Measurements from ENCODE around the gene FAM221B. TPM values are rescaled to one million over a fixed set of nuclear protein-coding genes. Genes with fewer than 3 reads are reported as not detected.

FAM221B gene
- polyA plus RNA-seq, 2 donors: not detected

- Histone ChIP-seq H3K4me1 (ENCODE audit: control insufficient read depth in 2 of 2, insufficient read depth in 2 of 2, low read length in 1 of 2) (no peaks in the 10 kb centered on the region), H3K4me3 (ENCODE audit: low read depth in 1 of 2, low read length in 2 of 2) (no peak overlapping the region), H3K36me3 (ENCODE audit: control insufficient read depth in 2 of 2, insufficient read depth in 2 of 2, low read length in 1 of 2) (no peaks in the 10 kb centered on the region), H3K9me3 (ENCODE audit: control insufficient read depth in 2 of 2, insufficient read depth in 1 of 2, low read depth in 1 of 2, low read length in 1 of 2) (no peaks in the 10 kb centered on the region), H3K27me3 (ENCODE audit: control insufficient read depth in 1 of 2, insufficient read depth in 2 of 2, low read length in 2 of 2) (no peaks in the 10 kb centered on the region), H3K27ac (ENCODE audit: low read depth in 2 of 2, low read length in 1 of 2) (no peak overlapping the region)
- WGBS, 2 donors: 88 to 92% methylated on average over 3 of the region's 3 CpGs
Observed at GRCh38 chr9:35778496-35778895, 50.0 kb downstream of the FAM221B start.

GRCh38 chr9:35776018-35776417 is 52.5 kb downstream of the FAM221B start:
- WGBS, 2 donors: 77 to 85% methylated on average over 4 of the region's 4 CpGs
- Histone ChIP-seq H3K27ac (ENCODE audit: low read depth in 2 of 2, low read length in 1 of 2) (no peak overlapping the region), H3K36me3 (ENCODE audit: control insufficient read depth in 2 of 2, insufficient read depth in 2 of 2, low read length in 1 of 2) (no peaks in the 10 kb centered on the region), H3K9me3 (ENCODE audit: control insufficient read depth in 2 of 2, insufficient read depth in 1 of 2, low read depth in 1 of 2, low read length in 1 of 2) (no peaks in the 10 kb centered on the region), H3K27me3 (ENCODE audit: control insufficient read depth in 1 of 2, insufficient read depth in 2 of 2, low read length in 2 of 2) (no peaks in the 10 kb centered on the region), H3K4me1 (ENCODE audit: control insufficient read depth in 2 of 2, insufficient read depth in 2 of 2, low read length in 1 of 2) (no peaks in the 10 kb centered on the region), H3K4me3 (ENCODE audit: low read depth in 1 of 2, low read length in 2 of 2) (no peak overlapping the region)

DNA sequence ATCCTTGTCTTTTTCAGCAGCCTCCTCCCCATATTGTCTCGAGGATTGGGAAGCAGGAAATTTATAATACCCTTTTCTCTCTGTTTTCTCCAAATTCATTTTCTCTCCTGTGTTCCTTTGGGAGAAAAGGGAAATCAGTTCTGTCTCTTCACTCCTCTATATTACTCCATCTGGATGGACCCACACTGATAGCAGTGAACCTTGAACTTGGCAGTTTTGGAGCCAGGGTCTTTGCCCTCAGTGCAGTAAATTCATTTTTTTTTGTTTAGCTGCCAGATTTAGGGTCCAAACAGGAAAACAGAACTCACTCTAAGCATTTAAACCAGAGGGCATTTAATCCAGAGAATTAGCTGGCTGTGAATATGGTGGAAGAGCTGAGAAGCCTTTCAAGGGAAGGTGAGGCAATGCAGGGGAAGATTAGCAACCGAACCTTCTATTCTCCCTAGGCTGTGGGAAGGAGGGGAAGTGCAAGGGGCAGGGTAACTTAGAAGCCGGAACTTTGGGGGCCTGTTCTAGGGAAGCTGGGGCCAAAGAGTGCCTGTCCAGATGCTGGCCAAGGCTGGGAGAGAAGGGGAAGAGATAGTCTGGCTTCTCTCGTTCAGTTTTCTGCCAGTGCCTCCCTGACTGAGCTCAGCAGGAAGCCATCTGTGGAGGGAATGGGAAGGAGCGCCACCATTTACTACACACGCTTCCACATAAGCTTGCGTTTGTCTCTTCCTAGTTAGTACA is 53.5 kb downstream of the FAM221B start:
- Histone ChIP-seq H3K27me3 (ENCODE audit: control insufficient read depth in 1 of 2, insufficient read depth in 2 of 2, low read length in 2 of 2) (no peaks in the 10 kb centered on the region), H3K36me3 (ENCODE audit: control insufficient read depth in 2 of 2, insufficient read depth in 2 of 2, low read length in 1 of 2) (no peaks in the 10 kb centered on the region), H3K4me1 (ENCODE audit: control insufficient read depth in 2 of 2, insufficient read depth in 2 of 2, low read length in 1 of 2) (no peaks in the 10 kb centered on the region), H3K9me3 (ENCODE audit: control insufficient read depth in 2 of 2, insufficient read depth in 1 of 2, low read depth in 1 of 2, low read length in 1 of 2) (no peaks in the 10 kb centered on the region), H3K4me3 (ENCODE audit: low read depth in 1 of 2, low read length in 2 of 2) (no peak overlapping the region), H3K27ac (ENCODE audit: low read depth in 2 of 2, low read length in 1 of 2) (no peak overlapping the region)
- WGBS, 2 donors: 74 to 76% methylated on average over 7 of the region's 7 CpGs

DNA sequence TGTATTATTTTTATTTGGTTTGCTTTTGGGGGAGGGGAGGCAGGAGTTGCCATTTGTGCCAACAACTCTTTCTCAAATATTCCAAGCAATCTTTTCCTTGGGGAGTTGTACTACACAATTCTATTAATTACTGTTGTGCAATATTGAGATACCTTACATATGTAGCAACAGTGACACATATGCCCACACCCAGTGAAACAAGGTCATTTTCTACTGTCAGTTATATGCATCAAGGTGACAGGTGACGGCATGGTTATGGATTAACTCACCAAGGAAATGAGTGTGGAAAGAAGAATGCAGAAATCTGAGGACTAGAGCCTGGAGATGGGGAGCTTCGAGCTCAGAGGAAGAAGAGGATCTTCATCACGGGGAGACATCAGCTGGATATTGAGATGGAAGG is 56.6 kb downstream of the FAM221B start:
- Histone ChIP-seq H3K36me3 (ENCODE audit: control insufficient read depth in 2 of 2, insufficient read depth in 2 of 2, low read length in 1 of 2) (no peaks in the 10 kb centered on the region), H3K27ac (ENCODE audit: low read depth in 2 of 2, low read length in 1 of 2) (no peak overlapping the region), H3K27me3 (ENCODE audit: control insufficient read depth in 1 of 2, insufficient read depth in 2 of 2, low read length in 2 of 2) (no peaks in the 10 kb centered on the region), H3K9me3 (ENCODE audit: control insufficient read depth in 2 of 2, insufficient read depth in 1 of 2, low read depth in 1 of 2, low read length in 1 of 2) (no peaks in the 10 kb centered on the region), H3K4me3 (ENCODE audit: low read depth in 1 of 2, low read length in 2 of 2) (no peak overlapping the region), H3K4me1 (ENCODE audit: control insufficient read depth in 2 of 2, insufficient read depth in 2 of 2, low read length in 1 of 2) (no peaks in the 10 kb centered on the region)
- WGBS, 2 donors: 60 to 78% methylated on average over 3 of the region's 3 CpGs

DNA sequence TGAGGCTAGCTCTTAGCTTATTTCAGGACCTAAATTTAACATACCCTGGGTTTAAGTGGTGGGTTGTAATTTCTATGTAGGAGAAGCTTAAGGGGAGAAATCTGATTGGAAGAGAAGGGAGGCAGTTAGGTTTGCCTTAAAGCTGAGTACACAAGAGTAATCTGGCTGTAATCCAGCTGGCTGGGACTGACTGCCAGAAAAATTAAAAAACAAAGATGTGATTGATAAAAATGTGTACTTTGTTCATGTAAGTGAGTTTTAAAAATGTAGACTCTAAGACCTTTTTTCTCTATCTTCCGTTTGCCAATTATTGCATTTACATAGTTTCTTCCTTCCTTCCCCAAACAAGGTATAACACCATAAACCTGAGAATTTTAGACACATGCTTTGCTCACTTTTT is 57.0 kb downstream of the FAM221B start:
- H3K9me3 ChIP-seq (ENCODE audit: control insufficient read depth in 2 of 2, insufficient read depth in 1 of 2, low read depth in 1 of 2, low read length in 1 of 2): no peaks in the 10 kb centered on the region
- H3K27me3 ChIP-seq (ENCODE audit: control insufficient read depth in 1 of 2, insufficient read depth in 2 of 2, low read length in 2 of 2): no peaks in the 10 kb centered on the region
- no peak overlapping the region for H3K27ac ChIP-seq (ENCODE audit: low read depth in 2 of 2, low read length in 1 of 2)
- no peak overlapping the region for H3K4me3 ChIP-seq (ENCODE audit: low read depth in 1 of 2, low read length in 2 of 2)
- no peaks in the 10 kb centered on the region for H3K36me3 ChIP-seq (ENCODE audit: control insufficient read depth in 2 of 2, insufficient read depth in 2 of 2, low read length in 1 of 2)
- WGBS, 2 donors: 23 to 30% methylated on average over 1 of the region's 1 CpG
- H3K4me1 ChIP-seq (ENCODE audit: control insufficient read depth in 2 of 2, insufficient read depth in 2 of 2, low read length in 1 of 2): no peaks in the 10 kb centered on the region

DNA sequence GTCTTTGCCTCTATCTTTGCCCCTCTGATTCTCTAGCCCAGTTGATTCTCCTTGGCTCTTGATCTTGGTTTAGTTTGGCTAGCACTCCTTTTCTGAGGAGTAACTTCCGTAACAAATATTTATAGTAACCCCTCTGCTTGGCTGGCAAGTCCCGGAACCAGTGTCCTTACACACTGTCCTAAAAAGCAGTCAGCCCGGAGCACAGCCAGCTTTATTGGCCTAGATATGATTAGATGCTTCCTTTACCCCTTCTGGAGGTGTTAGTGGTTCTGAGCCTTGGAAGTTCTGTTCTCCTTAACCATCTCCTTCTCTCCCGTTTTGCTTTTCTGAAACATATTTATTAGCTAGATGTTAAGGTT is 57.5 kb downstream of the FAM221B start:
- Histone ChIP-seq H3K4me3 (ENCODE audit: low read depth in 1 of 2, low read length in 2 of 2) (no peak overlapping the region), H3K36me3 (ENCODE audit: control insufficient read depth in 2 of 2, insufficient read depth in 2 of 2, low read length in 1 of 2) (no peaks in the 10 kb centered on the region), H3K27me3 (ENCODE audit: control insufficient read depth in 1 of 2, insufficient read depth in 2 of 2, low read length in 2 of 2) (no peaks in the 10 kb centered on the region), H3K27ac (ENCODE audit: low read depth in 2 of 2, low read length in 1 of 2) (no peak overlapping the region), H3K4me1 (ENCODE audit: control insufficient read depth in 2 of 2, insufficient read depth in 2 of 2, low read length in 1 of 2) (no peaks in the 10 kb centered on the region), H3K9me3 (ENCODE audit: control insufficient read depth in 2 of 2, insufficient read depth in 1 of 2, low read depth in 1 of 2, low read length in 1 of 2) (no peaks in the 10 kb centered on the region)
- WGBS, 2 donors: 24 to 36% methylated on average over 4 of the region's 4 CpGs

DNA sequence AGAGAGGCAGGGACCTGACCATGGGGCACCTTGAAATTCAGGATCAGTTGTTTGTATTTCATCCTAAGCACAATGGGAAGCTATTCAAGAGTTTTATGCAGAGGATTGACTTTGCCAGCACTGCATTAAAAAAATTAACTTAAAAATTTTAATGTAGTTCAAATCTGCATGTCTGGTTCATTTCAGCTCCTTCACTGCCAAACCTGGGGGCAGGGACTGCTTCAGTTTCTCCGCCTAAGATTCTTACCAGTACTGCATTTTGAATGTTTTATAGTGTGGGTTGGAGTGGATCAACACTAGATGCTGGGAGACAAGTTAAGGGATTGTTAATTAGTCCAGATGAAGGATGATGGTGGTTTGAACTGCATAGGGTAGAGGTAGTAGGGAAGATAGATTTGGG is 58.8 kb downstream of the FAM221B start:
- Histone ChIP-seq H3K4me3 (ENCODE audit: low read depth in 1 of 2, low read length in 2 of 2) (no peak overlapping the region), H3K36me3 (ENCODE audit: control insufficient read depth in 2 of 2, insufficient read depth in 2 of 2, low read length in 1 of 2) (no peaks in the 10 kb centered on the region), H3K27ac (ENCODE audit: low read depth in 2 of 2, low read length in 1 of 2) (no peak overlapping the region), H3K27me3 (ENCODE audit: control insufficient read depth in 1 of 2, insufficient read depth in 2 of 2, low read length in 2 of 2) (no peaks in the 10 kb centered on the region), H3K9me3 (ENCODE audit: control insufficient read depth in 2 of 2, insufficient read depth in 1 of 2, low read depth in 1 of 2, low read length in 1 of 2) (no peaks in the 10 kb centered on the region), H3K4me1 (ENCODE audit: control insufficient read depth in 2 of 2, insufficient read depth in 2 of 2, low read length in 1 of 2) (no peaks in the 10 kb centered on the region)
- WGBS, 2 donors: 97 to 98% methylated on average over 1 of the region's 1 CpG

DNA sequence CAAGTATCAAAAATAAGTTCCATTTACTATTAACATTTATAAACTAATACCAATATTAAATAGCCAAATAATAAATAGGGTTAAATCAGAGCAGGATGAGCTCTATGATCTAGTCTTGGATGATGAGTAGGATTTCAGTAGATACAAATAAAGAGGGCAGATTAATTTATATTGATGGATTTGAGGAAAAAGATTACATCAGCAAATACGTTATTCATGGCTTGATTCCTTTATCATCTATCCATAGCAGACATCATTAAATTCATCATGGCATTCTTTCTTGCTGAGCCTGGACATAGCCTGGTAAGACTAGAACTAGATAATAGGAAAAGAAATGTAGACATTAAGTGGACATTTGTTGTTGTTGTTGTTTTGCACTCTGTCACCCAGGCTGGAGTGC is 61.1 kb downstream of the FAM221B start:
- Histone ChIP-seq H3K27ac (ENCODE audit: low read depth in 2 of 2, low read length in 1 of 2) (no peak overlapping the region), H3K4me1 (ENCODE audit: control insufficient read depth in 2 of 2, insufficient read depth in 2 of 2, low read length in 1 of 2) (no peaks in the 10 kb centered on the region), H3K9me3 (ENCODE audit: control insufficient read depth in 2 of 2, insufficient read depth in 1 of 2, low read depth in 1 of 2, low read length in 1 of 2) (no peaks in the 10 kb centered on the region), H3K27me3 (ENCODE audit: control insufficient read depth in 1 of 2, insufficient read depth in 2 of 2, low read length in 2 of 2) (no peaks in the 10 kb centered on the region), H3K4me3 (ENCODE audit: low read depth in 1 of 2, low read length in 2 of 2) (no peak overlapping the region), H3K36me3 (ENCODE audit: control insufficient read depth in 2 of 2, insufficient read depth in 2 of 2, low read length in 1 of 2) (no peaks in the 10 kb centered on the region)
- 74 to 87% methylated on average over 1 of the region's 1 CpG for WGBS, 2 donors

GRCh38 chr9:35766997-35767396 is 61.5 kb downstream of the FAM221B start:
- Histone ChIP-seq H3K4me1 (ENCODE audit: control insufficient read depth in 2 of 2, insufficient read depth in 2 of 2, low read length in 1 of 2) (no peaks in the 10 kb centered on the region), H3K27ac (ENCODE audit: low read depth in 2 of 2, low read length in 1 of 2) (no peak overlapping the region), H3K4me3 (ENCODE audit: low read depth in 1 of 2, low read length in 2 of 2) (no peak overlapping the region), H3K27me3 (ENCODE audit: control insufficient read depth in 1 of 2, insufficient read depth in 2 of 2, low read length in 2 of 2) (no peaks in the 10 kb centered on the region), H3K9me3 (ENCODE audit: control insufficient read depth in 2 of 2, insufficient read depth in 1 of 2, low read depth in 1 of 2, low read length in 1 of 2) (no peaks in the 10 kb centered on the region), H3K36me3 (ENCODE audit: control insufficient read depth in 2 of 2, insufficient read depth in 2 of 2, low read length in 1 of 2) (no peaks in the 10 kb centered on the region)
- 91 to 92% methylated on average over 2 of the region's 2 CpGs for WGBS, 2 donors
